ENCODE data around the gene RPS6KB2. TPM values are rescaled to one million over a fixed set of nuclear protein-coding genes. Genes with fewer than 3 reads are reported as not detected.

The RPS6KB2 gene
- total RNA-seq, 4 donors from 2014 or later, result 147 to 193 (median 158) TPM

- Histone ChIP-seq H3K9me3 (no peaks in the 10 kb centered on the region), H3K4me1 (no peaks in the 10 kb centered on the region), H3K4me3 (no peak within 1 kb of the TSS), H3K27ac (no peak within 1 kb of the TSS), H3K36me3 (no peaks in the 10 kb centered on the region), H3K27me3 (no peaks in the 10 kb centered on the region)
- 88% methylated on average over 8 of the region's 33 CpGs for WGBS
- no peak for TF ChIP-seq POLR2AphosphoS5 (IDR thresholded peaks at IDR 0.05)
- no peak for TF ChIP-seq CTCF (IDR thresholded peaks at IDR 0.05)
- TF ChIP-seq EP300 (IDR thresholded peaks at IDR 0.05), result no peak
- no peak for TF ChIP-seq POLR2A (IDR thresholded peaks at IDR 0.05)
- DNase-seq (ENCODE audit: low spot score in 2 of 2), result no peak
These were observed 24.1 kb downstream of the RPS6KB2 start, which contains the start of gene GPR152 for GRCh38 chr11:67452141-67452952. Gene GPR152 (minus strand): TSS chr11:67452729. CDS start chr11:67452724, 5 bp downstream.

- H3K4me3 ChIP-seq, result no peak overlapping the region
- WGBS, result 86% methylated on average over 10 of the region's 21 CpGs
- no peaks in the 10 kb centered on the region for H3K9me3 ChIP-seq
- H3K4me1 ChIP-seq, result no peaks in the 10 kb centered on the region
- no peaks in the 10 kb centered on the region for H3K36me3 ChIP-seq
- TF ChIP-seq EP300 (IDR thresholded peaks at IDR 0.05) (no peak), POLR2A (IDR thresholded peaks at IDR 0.05) (no peak), CTCF (IDR thresholded peaks at IDR 0.05) (no peak), POLR2AphosphoS5 (IDR thresholded peaks at IDR 0.05) (no peak)
- H3K27ac ChIP-seq, result no peak overlapping the region
- H3K27me3 ChIP-seq, result no peaks in the 10 kb centered on the region
- DNase-seq (ENCODE audit: low spot score in 2 of 2), result no peak
These were observed 25.8 kb downstream of the RPS6KB2 start for GRCh38 chr11:67453816-67454732.

GRCh38 chr11:67455054-67455453, 26.8 kb downstream of the RPS6KB2 start, which contains the start of gene CABP4:
Gene CABP4 (plus strand): TSS chr11:67455354. CDS start chr11:67455424, 70 bp downstream.
- Histone ChIP-seq H3K36me3 (no peaks in the 10 kb centered on the region), H3K4me3 (no peak within 1 kb of the TSS), H3K27me3 (no peaks in the 10 kb centered on the region), H3K9me3 (no peaks in the 10 kb centered on the region), H3K4me1 (no peaks in the 10 kb centered on the region), H3K27ac (no peak within 1 kb of the TSS)
- DNase-seq (ENCODE audit: low spot score in 2 of 2), result no peak
- 88% methylated on average over 3 of the region's 3 CpGs for WGBS
- no peak for TF ChIP-seq POLR2A (IDR thresholded peaks at IDR 0.05)
- TF ChIP-seq EP300 (IDR thresholded peaks at IDR 0.05), result no peak
- TF ChIP-seq POLR2AphosphoS5 (IDR thresholded peaks at IDR 0.05), result no peak
- no peak for TF ChIP-seq CTCF (IDR thresholded peaks at IDR 0.05)

- no peak overlapping the region for H3K27ac ChIP-seq
- no peaks in the 10 kb centered on the region for H3K27me3 ChIP-seq
- no peaks in the 10 kb centered on the region for H3K9me3 ChIP-seq
- H3K4me1 ChIP-seq, result no peaks in the 10 kb centered on the region
- no peaks in the 10 kb centered on the region for H3K36me3 ChIP-seq
- DNase-seq (ENCODE audit: low spot score in 2 of 2), result no peak
- no peak overlapping the region for H3K4me3 ChIP-seq
- WGBS, result 90% methylated on average over 11 of the region's 25 CpGs
- no peak for TF ChIP-seq POLR2A (IDR thresholded peaks at IDR 0.05)
- TF ChIP-seq CTCF (IDR thresholded peaks at IDR 0.05), result no peak
- TF ChIP-seq POLR2AphosphoS5 (IDR thresholded peaks at IDR 0.05), result no peak
- TF ChIP-seq EP300 (IDR thresholded peaks at IDR 0.05), result no peak
These were observed 27.9 kb downstream of the RPS6KB2 start for GRCh38 chr11:67456068-67456705.

Data from suprapubic skin (tissue), 4 donors.